SK-N-SH treated with all-trans-retinoic acid at 6 μM for 48 hours (cell line): ENCODE results near the gene CNTD1.

Experiments
- ATAC-seq: fragments of 200-7000 bp; cut with Tn5 transposase; 3 replicates; pipeline ENCODE4 v1.9.1; 2020; ENCODE audit warnings: mild to moderate bottlenecking, moderate library complexity
- ARNTL ChIP-seq: fragments of 450-650 bp; formaldehyde crosslinking; IDR thresholded peaks from 2 replicates; pipeline ENCODE4 v1.5.0; 2020; ENCODE audit warnings: low read depth, mild to moderate bottlenecking, moderate library complexity, borderline replicate concordance
- BACH2 ChIP-seq: fragments of 250-450 bp; sonication (Bioruptor Pico); IDR thresholded peaks from 2 replicates; pipeline ENCODE4 v1.9.0; 2021; ENCODE audit warnings: mild to moderate bottlenecking, borderline replicate concordance
- CSDC2 ChIP-seq: fragments of 250-450 bp; sonication (Bioruptor Pico); IDR thresholded peaks from 2 replicates; pipeline ENCODE4 v1.5.0; 2020; ENCODE audit warnings: mild to moderate bottlenecking, moderate library complexity
- ESRRG ChIP-seq: fragments of 250-450 bp; sonication (Bioruptor Pico); IDR thresholded peaks from 2 replicates; pipeline ENCODE4 v1.6.1; 2021; ENCODE audit warnings: mild to moderate bottlenecking
- GLIS3 ChIP-seq: fragments of 250-450 bp; sonication (Bioruptor Pico); IDR thresholded peaks from 2 replicates; pipeline ENCODE4 v1.5.0; 2020; ENCODE audit warnings: mild to moderate bottlenecking, moderate library complexity
- ISL1 ChIP-seq: fragments of 250-450 bp; sonication (Bioruptor Pico); IDR thresholded peaks from 2 replicates; pipeline ENCODE4 v2.1.2; 2022; ENCODE audit warnings: mild to moderate bottlenecking, moderate library complexity
- OSR1 ChIP-seq: fragments of 250-450 bp; sonication (Bioruptor Pico); IDR thresholded peaks from 2 replicates; pipeline ENCODE4 v1.8.0; 2022; ENCODE audit warnings: moderate library complexity, mild to moderate bottlenecking, inconsistent platforms
- PPARA ChIP-seq: fragments of 250-450 bp; sonication (Bioruptor Pico); IDR thresholded peaks from 2 replicates; pipeline ENCODE4 v1.5.0; 2020; ENCODE audit warnings: mild to moderate bottlenecking, borderline replicate concordance
- RARB ChIP-seq: fragments of 250-450 bp; sonication (Bioruptor Pico); IDR thresholded peaks from 2 replicates; pipeline ENCODE4 v1.8.0; 2021; ENCODE audit warnings: mild to moderate bottlenecking, moderate library complexity
- SNAI2 ChIP-seq: fragments of 250-450 bp; sonication (Bioruptor Pico); IDR thresholded peaks from 2 replicates; pipeline ENCODE4 v1.5.0; 2020; ENCODE audit warnings: mild to moderate bottlenecking, moderate library complexity
- TCF4 ChIP-seq: fragments of 250-450 bp; sonication (Bioruptor Pico); IDR thresholded peaks from 2 replicates; pipeline ENCODE4 v1.8.0; 2021; ENCODE audit warnings: mild to moderate bottlenecking, moderate library complexity, borderline replicate concordance
- TOX ChIP-seq: fragments of 250-450 bp; sonication (Bioruptor Pico); IDR thresholded peaks from 2 replicates; pipeline ENCODE4 v1.8.0; 2021; ENCODE audit warnings: mild to moderate bottlenecking, moderate library complexity, borderline replicate concordance
- ZC3H10 ChIP-seq: fragments of 250-450 bp; sonication (Bioruptor Pico); IDR thresholded peaks from 2 replicates; pipeline ENCODE4 v1.5.1; 2021; ENCODE audit warnings: mild to moderate bottlenecking, moderate library complexity
- ZFP3 ChIP-seq: fragments of 250-450 bp; sonication (Bioruptor Pico); IDR thresholded peaks from 2 replicates; pipeline ENCODE4 v1.5.0; 2020; ENCODE audit warnings: mild to moderate bottlenecking, moderate library complexity
- ZFP30 ChIP-seq: fragments of 450-650 bp; formaldehyde crosslinking; IDR thresholded peaks from 2 replicates; pipeline ENCODE4 v1.5.0; 2022; ENCODE audit warnings: mild to moderate bottlenecking, moderate library complexity
- ZNF565 ChIP-seq: fragments of 450-650 bp; formaldehyde crosslinking; conservative IDR thresholded peaks from 2 replicates; pipeline ENCODE4 v1.5.0; 2020; ENCODE audit warnings: low read depth, mild to moderate bottlenecking, moderate library complexity
- ZNF70 ChIP-seq: fragments of 450-650 bp; formaldehyde crosslinking; IDR thresholded peaks from 2 replicates; pipeline ENCODE4 v1.5.0; 2020; ENCODE audit warnings: mild to moderate bottlenecking, moderate library complexity
- ZNF8 ChIP-seq: fragments of 450-650 bp; formaldehyde crosslinking; IDR thresholded peaks from 2 replicates; pipeline ENCODE4 v1.5.0; 2020; ENCODE audit warnings: mild to moderate bottlenecking, moderate library complexity
- TF ChIP-seq, protein P1 (sequence below): fragments of 250-450 bp; sonication (Bioruptor Pico); IDR thresholded peaks from 2 replicates; pipeline ENCODE4 v1.5.1; 2020; ENCODE audit warnings: low read depth, mild to moderate bottlenecking, moderate library complexity
- TF ChIP-seq, protein P2 (sequence below): fragments of 250-450 bp; sonication (Bioruptor Pico); IDR thresholded peaks from 2 replicates; pipeline ENCODE4 v1.8.0; 2021; ENCODE audit warnings: low read depth, mild to moderate bottlenecking, moderate library complexity, borderline replicate concordance
- TF ChIP-seq, protein P3 (sequence below): fragments of 250-450 bp; sonication (Bioruptor Pico); IDR thresholded peaks from 2 replicates; pipeline ENCODE4 v1.5.1; 2021; ENCODE audit warnings: mild to moderate bottlenecking, moderate library complexity
- TF ChIP-seq, protein P4 (sequence below): fragments of 250-450 bp; sonication (Bioruptor Pico); IDR thresholded peaks from 2 replicates; pipeline ENCODE4 v1.5.0; 2020; ENCODE audit warnings: mild to moderate bottlenecking, moderate library complexity

The CNTD1 gene

DNA sequence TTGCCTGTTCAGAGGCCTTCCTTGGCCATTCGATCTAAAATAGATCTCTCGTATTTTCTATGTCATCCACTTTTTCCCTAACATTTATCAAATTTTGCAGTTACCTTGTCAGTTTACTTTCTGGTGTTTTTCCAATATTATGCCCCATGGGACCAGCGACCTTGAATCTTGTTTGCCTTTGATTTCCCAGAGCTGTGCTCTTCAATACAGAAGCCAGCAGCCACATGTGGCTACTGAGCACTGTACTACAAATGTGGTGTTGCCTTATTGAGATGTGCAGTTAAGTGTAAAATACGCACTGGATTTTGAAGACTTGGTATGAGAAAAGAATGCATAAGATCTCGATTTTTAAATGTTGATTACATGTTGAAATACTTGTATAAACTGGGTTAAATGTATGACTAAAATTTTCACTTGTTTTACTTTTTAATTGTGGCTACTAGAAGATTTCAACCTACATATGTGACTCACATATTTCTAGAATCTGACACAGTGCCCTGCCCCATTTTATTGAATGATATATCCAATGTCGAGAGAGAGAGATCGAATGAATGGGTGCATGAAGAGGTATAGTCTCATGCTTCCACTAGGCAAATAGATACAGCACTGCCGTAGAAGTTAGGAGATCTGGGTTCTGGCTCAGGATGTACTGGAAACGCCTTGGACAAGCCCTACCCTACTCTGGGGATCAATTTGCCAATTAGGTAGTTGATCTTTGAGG is 33.7 kb downstream of the CNTD1 start:
- peak; percentile 48 for ATAC-seq
- TF ChIP-seq ZNF8 (CRISPR knock-in tag), result no peak
- no peak for TF ChIP-seq RARB (CRISPR knock-in tag)
- TF ChIP-seq, protein P1, sequence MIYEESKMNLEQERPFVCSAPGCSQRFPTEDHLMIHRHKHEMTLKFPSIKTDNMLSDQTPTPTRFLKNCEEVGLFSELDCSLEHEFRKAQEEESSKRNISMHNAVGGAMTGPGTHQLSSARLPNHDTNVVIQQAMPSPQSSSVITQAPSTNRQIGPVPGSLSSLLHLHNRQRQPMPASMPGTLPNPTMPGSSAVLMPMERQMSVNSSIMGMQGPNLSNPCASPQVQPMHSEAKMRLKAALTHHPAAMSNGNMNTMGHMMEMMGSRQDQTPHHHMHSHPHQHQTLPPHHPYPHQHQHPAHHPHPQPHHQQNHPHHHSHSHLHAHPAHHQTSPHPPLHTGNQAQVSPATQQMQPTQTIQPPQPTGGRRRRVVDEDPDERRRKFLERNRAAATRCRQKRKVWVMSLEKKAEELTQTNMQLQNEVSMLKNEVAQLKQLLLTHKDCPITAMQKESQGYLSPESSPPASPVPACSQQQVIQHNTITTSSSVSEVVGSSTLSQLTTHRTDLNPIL, result no peak
- no peak for TF ChIP-seq ZFP3 (CRISPR knock-in tag)
- TF ChIP-seq, protein P2, sequence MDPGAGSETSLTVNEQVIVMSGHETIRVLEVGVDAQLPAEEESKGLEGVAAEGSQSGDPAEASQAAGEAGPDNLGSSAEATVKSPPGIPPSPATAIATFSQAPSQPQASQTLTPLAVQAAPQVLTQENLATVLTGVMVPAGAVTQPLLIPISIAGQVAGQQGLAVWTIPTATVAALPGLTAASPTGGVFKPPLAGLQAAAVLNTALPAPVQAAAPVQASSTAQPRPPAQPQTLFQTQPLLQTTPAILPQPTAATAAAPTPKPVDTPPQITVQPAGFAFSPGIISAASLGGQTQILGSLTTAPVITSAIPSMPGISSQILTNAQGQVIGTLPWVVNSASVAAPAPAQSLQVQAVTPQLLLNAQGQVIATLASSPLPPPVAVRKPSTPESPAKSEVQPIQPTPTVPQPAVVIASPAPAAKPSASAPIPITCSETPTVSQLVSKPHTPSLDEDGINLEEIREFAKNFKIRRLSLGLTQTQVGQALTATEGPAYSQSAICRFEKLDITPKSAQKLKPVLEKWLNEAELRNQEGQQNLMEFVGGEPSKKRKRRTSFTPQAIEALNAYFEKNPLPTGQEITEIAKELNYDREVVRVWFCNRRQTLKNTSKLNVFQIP (CRISPR knock-in tag), result no peak
- TF ChIP-seq, protein P3, sequence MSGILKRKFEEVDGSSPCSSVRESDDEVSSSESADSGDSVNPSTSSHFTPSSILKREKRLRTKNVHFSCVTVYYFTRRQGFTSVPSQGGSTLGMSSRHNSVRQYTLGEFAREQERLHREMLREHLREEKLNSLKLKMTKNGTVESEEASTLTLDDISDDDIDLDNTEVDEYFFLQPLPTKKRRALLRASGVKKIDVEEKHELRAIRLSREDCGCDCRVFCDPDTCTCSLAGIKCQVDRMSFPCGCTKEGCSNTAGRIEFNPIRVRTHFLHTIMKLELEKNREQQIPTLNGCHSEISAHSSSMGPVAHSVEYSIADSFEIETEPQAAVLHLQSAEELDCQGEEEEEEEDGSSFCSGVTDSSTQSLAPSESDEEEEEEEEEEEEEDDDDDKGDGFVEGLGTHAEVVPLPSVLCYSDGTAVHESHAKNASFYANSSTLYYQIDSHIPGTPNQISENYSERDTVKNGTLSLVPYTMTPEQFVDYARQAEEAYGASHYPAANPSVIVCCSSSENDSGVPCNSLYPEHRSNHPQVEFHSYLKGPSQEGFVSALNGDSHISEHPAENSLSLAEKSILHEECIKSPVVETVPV (CRISPR knock-in tag), result no peak
- no peak for TF ChIP-seq GLIS3 (CRISPR knock-in tag)
- no peak for TF ChIP-seq ZNF565 (CRISPR knock-in tag)
- TF ChIP-seq ZC3H10 (CRISPR knock-in tag), result no peak
- no peak for TF ChIP-seq BACH2 (CRISPR knock-in tag)
- no peak for TF ChIP-seq ZNF70 (CRISPR knock-in tag)
- TF ChIP-seq ISL1 (CRISPR knock-in tag), result no peak
- no peak for TF ChIP-seq ZFP30 (CRISPR knock-in tag)
- TF ChIP-seq TOX (CRISPR knock-in tag), result no peak
- no peak for TF ChIP-seq PPARA (CRISPR knock-in tag)
- TF ChIP-seq CSDC2, result no peak
- no peak for TF ChIP-seq ARNTL (CRISPR knock-in tag)
- TF ChIP-seq OSR1 (CRISPR knock-in tag), result no peak
- TF ChIP-seq ESRRG (CRISPR knock-in tag), result no peak
- TF ChIP-seq, all 23 proteins: peak for 0

DNA sequence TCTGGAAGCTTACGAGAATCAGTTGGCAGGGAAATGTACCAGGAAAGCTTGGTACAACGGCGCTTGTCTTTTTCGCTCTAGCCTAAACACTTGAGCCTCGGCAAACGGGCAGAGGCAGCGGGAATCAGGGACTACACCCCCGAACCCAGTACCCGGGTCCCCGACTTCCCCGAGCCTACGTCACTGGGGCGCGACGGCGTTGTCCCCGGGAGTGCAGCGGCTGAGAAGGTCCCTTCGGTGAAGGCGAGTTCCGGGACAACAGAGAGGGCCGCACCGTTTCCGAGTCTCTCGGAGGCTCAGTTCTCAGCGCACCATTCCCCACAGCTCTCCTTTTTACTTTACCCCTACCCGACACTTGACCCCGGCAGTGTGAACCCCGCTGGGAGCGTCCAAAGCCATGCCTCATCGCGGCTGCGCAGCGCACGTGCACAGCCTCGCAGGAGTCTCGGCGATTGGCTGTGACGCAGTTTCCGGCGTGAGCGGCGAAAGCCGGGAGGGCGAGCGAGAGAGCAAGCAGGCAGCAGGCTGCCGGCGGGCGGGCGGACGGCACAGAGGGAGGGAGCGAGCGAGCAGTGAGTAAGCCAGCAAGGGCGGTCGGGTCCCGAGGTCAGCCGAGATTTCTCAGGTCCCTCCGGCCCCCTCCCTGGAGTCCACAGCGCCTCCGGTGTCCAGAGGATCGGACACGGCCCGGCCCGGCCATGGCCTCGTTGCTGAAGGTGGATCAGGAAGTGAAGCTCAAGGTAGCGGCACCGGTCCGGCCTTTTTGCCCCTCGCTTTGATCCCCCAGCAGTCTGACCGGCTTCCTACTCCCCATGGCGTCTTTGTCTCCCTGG is 34.5 kb downstream of the CNTD1 start, which contains the start of gene PSME3:
PSME3 (plus strand) TSS at position 464 of the 833 bp plus-strand sequence; CDS start at position 699, 235 bp downstream.
- ATAC-seq, result peak; percentile 96
- TF ChIP-seq SNAI2 (CRISPR knock-in tag), result no peak
- TF ChIP-seq ZNF565 (CRISPR knock-in tag), result no peak
- TF ChIP-seq BACH2 (CRISPR knock-in tag), result no peak
- no peak for TF ChIP-seq ISL1 (CRISPR knock-in tag)
- no peak for TF ChIP-seq CSDC2
- TF ChIP-seq ZFP3 (CRISPR knock-in tag), result peak; percentile 47; the same call in 1 of the 2 replicates
- TF ChIP-seq, protein P2 (CRISPR knock-in tag), result no peak

DNA sequence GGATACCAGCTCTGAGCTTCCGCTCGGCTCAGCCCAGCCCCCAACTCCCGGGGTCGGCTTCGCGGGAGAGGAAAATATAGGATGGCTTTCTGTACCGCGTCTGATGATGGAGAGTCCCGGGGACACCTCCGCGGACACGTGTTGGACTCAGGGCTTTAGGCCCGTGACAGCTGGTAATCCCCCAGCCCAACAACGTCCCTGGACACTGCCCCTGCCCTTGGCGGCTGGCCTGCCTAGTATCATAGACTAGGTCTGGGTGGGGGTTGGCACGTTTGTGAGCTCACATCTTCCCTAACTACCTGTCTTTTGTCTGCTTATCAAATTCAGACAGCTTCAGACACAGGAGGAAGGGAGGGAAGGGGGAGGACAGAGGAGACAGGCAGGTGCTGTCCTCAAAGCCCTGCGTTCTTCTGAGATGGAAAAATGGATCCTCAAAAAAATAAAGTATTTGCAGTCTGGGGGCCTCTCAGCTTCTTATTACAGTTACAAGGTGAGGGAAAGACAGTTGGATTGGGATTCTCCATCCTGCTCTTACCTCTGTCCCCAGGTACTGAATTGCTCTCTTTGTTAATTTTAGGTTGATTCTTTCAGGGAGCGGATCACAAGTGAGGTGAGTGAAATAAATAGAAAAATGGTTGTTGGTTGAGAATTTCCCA is 35.2 kb downstream of the CNTD1 start:
- peak; percentile 32 for ATAC-seq
- no peak for TF ChIP-seq ZFP3 (CRISPR knock-in tag)
- TF ChIP-seq SNAI2 (CRISPR knock-in tag), result no peak
- no peak for TF ChIP-seq OSR1 (CRISPR knock-in tag)
- no peak for TF ChIP-seq ESRRG (CRISPR knock-in tag)
- TF ChIP-seq RARB (CRISPR knock-in tag), result no peak
- no peak for TF ChIP-seq ARNTL (CRISPR knock-in tag)
- TF ChIP-seq, protein P4, sequence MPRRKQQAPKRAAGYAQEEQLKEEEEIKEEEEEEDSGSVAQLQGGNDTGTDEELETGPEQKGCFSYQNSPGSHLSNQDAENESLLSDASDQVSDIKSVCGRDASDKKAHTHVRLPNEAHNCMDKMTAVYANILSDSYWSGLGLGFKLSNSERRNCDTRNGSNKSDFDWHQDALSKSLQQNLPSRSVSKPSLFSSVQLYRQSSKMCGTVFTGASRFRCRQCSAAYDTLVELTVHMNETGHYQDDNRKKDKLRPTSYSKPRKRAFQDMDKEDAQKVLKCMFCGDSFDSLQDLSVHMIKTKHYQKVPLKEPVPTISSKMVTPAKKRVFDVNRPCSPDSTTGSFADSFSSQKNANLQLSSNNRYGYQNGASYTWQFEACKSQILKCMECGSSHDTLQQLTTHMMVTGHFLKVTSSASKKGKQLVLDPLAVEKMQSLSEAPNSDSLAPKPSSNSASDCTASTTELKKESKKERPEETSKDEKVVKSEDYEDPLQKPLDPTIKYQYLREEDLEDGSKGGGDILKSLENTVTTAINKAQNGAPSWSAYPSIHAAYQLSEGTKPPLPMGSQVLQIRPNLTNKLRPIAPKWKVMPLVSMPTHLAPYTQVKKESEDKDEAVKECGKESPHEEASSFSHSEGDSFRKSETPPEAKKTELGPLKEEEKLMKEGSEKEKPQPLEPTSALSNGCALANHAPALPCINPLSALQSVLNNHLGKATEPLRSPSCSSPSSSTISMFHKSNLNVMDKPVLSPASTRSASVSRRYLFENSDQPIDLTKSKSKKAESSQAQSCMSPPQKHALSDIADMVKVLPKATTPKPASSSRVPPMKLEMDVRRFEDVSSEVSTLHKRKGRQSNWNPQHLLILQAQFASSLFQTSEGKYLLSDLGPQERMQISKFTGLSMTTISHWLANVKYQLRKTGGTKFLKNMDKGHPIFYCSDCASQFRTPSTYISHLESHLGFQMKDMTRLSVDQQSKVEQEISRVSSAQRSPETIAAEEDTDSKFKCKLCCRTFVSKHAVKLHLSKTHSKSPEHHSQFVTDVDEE (CRISPR knock-in tag), result no peak
- TF ChIP-seq TOX (CRISPR knock-in tag), result no peak
- TF ChIP-seq TCF4 (CRISPR knock-in tag), result no peak
- TF ChIP-seq ISL1 (CRISPR knock-in tag), result no peak
- no peak for TF ChIP-seq ZC3H10 (CRISPR knock-in tag)
- TF ChIP-seq ZNF565 (CRISPR knock-in tag), result no peak
- no peak for TF ChIP-seq BACH2 (CRISPR knock-in tag)
- TF ChIP-seq, all 23 proteins: peak for 0
